ENCODE measurements around the gene BICD1. TPM values are rescaled to one million over a fixed set of nuclear protein-coding genes. Genes with fewer than 3 reads are reported as not detected.
"Not testable (repeated sequence)": the region's sequence is repeated elsewhere in the genome, so short reads cannot be mapped to it uniquely, and the experiment has no call there.

The BICD1 gene
- total and polyA plus RNA-seq, 5 donors from 2014 or later, result 8.0 to 23.6 (median 9.4) TPM

- DNase-seq (peak in 2 of 3 donors; percentile 12 to 63), ATAC-seq (ENCODE audit: low read depth in 2 of 2) (peak; percentile 38 to 67)
- no peaks in the 10 kb centered on the region for H3K4me1 ChIP-seq (ENCODE audit: control insufficient read depth, insufficient read depth, low read length, poor library complexity, severe bottlenecking)
- Mint-ChIP-seq H3K27me3 (no peaks in the 10 kb centered on the region), H3K27ac (peak overlapping the region; percentile 92 to 94 (median 92)), H3K4me3 (peak overlapping the region; percentile 28 to 44 (median 30)), H3K36me3 (peaks cover 5% of the 10 kb centered on the region), H3K4me1 (peaks cover 25 to 33% (median 27%) of the 10 kb centered on the region in 4 donors), H3K9me3 (peaks cover 0 to 1% (median 0%) of the 10 kb centered on the region in 7 donors)
- no peaks in the 10 kb centered on the region for H3K27me3 ChIP-seq (ENCODE audit: control insufficient read depth, insufficient read depth, low read length)
- H3K9me3 ChIP-seq (ENCODE audit: control insufficient read depth in 2 of 2, low read length in 2 of 2), result no peaks in the 10 kb centered on the region
- H3K4me3 ChIP-seq (ENCODE audit: low read depth, low read length), result peak overlapping the region; percentile 21
- peak overlapping the region; percentile 56 for H3K27ac ChIP-seq (ENCODE audit: insufficient read depth, low read length, poor library complexity, severe bottlenecking)
- H3K36me3 ChIP-seq (ENCODE audit: control insufficient read depth, insufficient read depth, low read length), result no peaks in the 10 kb centered on the region
These were observed 166.4 kb downstream of the BICD1 start for GRCh38 chr12:32273063-32273522.

- Histone ChIP-seq H3K36me3 (ENCODE audit: control insufficient read depth, insufficient read depth, low read length) (no peaks in the 10 kb centered on the region), H3K4me3 (ENCODE audit: low read depth, low read length) (peak overlapping the region; percentile 21), H3K4me1 (ENCODE audit: control insufficient read depth, insufficient read depth, low read length, poor library complexity, severe bottlenecking) (no peaks in the 10 kb centered on the region), H3K27ac (ENCODE audit: insufficient read depth, low read length, poor library complexity, severe bottlenecking) (peak overlapping the region; percentile 56), H3K27me3 (ENCODE audit: control insufficient read depth, insufficient read depth, low read length) (no peaks in the 10 kb centered on the region), H3K9me3 (ENCODE audit: control insufficient read depth in 2 of 2, low read length in 2 of 2) (no peaks in the 10 kb centered on the region)
- H3K36me3 Mint-ChIP-seq, result peaks cover 7% of the 10 kb centered on the region
- H3K4me3 Mint-ChIP-seq, result peak overlapping the region in 2 of 4 donors; percentile 32 to 50
- DNase-seq, result peak; percentile 2 to 79 (median 38)
- peak overlapping the region; percentile 92 to 94 (median 92) for H3K27ac Mint-ChIP-seq
- peaks cover 0 to 1% (median 0%) of the 10 kb centered on the region in 7 donors for H3K9me3 Mint-ChIP-seq
- peak; percentile 89 to 92 for ATAC-seq (ENCODE audit: low read depth in 2 of 2)
- H3K4me1 Mint-ChIP-seq, result peaks cover 25 to 36% (median 27%) of the 10 kb centered on the region in 4 donors
- H3K27me3 Mint-ChIP-seq, result no peaks in the 10 kb centered on the region
These were observed 167.1 kb downstream of the BICD1 start for GRCh38 chr12:32273712-32274111.

GRCh38 chr12:32274665-32275064, 168.0 kb downstream of the BICD1 start:
- peaks cover 25 to 36% (median 27%) of the 10 kb centered on the region in 4 donors for H3K4me1 Mint-ChIP-seq
- H3K4me3 Mint-ChIP-seq, result no peak overlapping the region
- H3K36me3 ChIP-seq (ENCODE audit: control insufficient read depth, insufficient read depth, low read length), result no peaks in the 10 kb centered on the region
- H3K4me3 ChIP-seq (ENCODE audit: low read depth, low read length), result no peak overlapping the region
- H3K9me3 Mint-ChIP-seq, result peaks cover 0 to 1% (median 0%) of the 10 kb centered on the region in 7 donors
- no peaks in the 10 kb centered on the region for H3K4me1 ChIP-seq (ENCODE audit: control insufficient read depth, insufficient read depth, low read length, poor library complexity, severe bottlenecking)
- no peak overlapping the region for H3K27ac ChIP-seq (ENCODE audit: insufficient read depth, low read length, poor library complexity, severe bottlenecking)
- no peak for DNase-seq
- H3K27ac Mint-ChIP-seq, result no peak overlapping the region
- no peak for ATAC-seq (ENCODE audit: low read depth in 2 of 2)
- H3K9me3 ChIP-seq (ENCODE audit: control insufficient read depth in 2 of 2, low read length in 2 of 2), result no peaks in the 10 kb centered on the region
- peaks cover 7% of the 10 kb centered on the region for H3K36me3 Mint-ChIP-seq
- H3K27me3 Mint-ChIP-seq, result no peaks in the 10 kb centered on the region
- no peaks in the 10 kb centered on the region for H3K27me3 ChIP-seq (ENCODE audit: control insufficient read depth, insufficient read depth, low read length)

- Mint-ChIP-seq H3K4me3 (peak overlapping the region in 1 of 4 donors; percentile 27), H3K4me1 (peaks cover 26 to 36% (median 28%) of the 10 kb centered on the region in 4 donors)
- not testable (repeated sequence) for H3K36me3 ChIP-seq (ENCODE audit: control insufficient read depth, insufficient read depth, low read length); H3K27me3 Mint-ChIP-seq; DNase-seq; H3K36me3 Mint-ChIP-seq; H3K27ac ChIP-seq (ENCODE audit: insufficient read depth, low read length, poor library complexity, severe bottlenecking); H3K9me3 ChIP-seq (ENCODE audit: control insufficient read depth in 2 of 2, low read length in 2 of 2); H3K4me3 ChIP-seq (ENCODE audit: low read depth, low read length); ATAC-seq (ENCODE audit: low read depth in 2 of 2); H3K27me3 ChIP-seq (ENCODE audit: control insufficient read depth, insufficient read depth, low read length); H3K4me1 ChIP-seq (ENCODE audit: control insufficient read depth, insufficient read depth, low read length, poor library complexity, severe bottlenecking); H3K27ac Mint-ChIP-seq; H3K9me3 Mint-ChIP-seq
These were observed 168.9 kb downstream of the BICD1 start for GRCh38 chr12:32275520-32275919.

- peaks cover 0 to 1% (median 0%) of the 10 kb centered on the region in 7 donors for H3K9me3 Mint-ChIP-seq
- H3K27ac Mint-ChIP-seq, result no peak overlapping the region
- H3K36me3 Mint-ChIP-seq, result peaks cover 11% of the 10 kb centered on the region
- H3K4me1 ChIP-seq (ENCODE audit: control insufficient read depth, insufficient read depth, low read length, poor library complexity, severe bottlenecking), result no peaks in the 10 kb centered on the region
- no peak overlapping the region for H3K4me3 ChIP-seq (ENCODE audit: low read depth, low read length)
- no peak overlapping the region for H3K27ac ChIP-seq (ENCODE audit: insufficient read depth, low read length, poor library complexity, severe bottlenecking)
- no peak for DNase-seq
- no peaks in the 10 kb centered on the region for H3K9me3 ChIP-seq (ENCODE audit: control insufficient read depth in 2 of 2, low read length in 2 of 2)
- H3K36me3 ChIP-seq (ENCODE audit: control insufficient read depth, insufficient read depth, low read length), result no peaks in the 10 kb centered on the region
- H3K4me3 Mint-ChIP-seq, result no peak overlapping the region
- H3K27me3 Mint-ChIP-seq, result no peaks in the 10 kb centered on the region
- no peaks in the 10 kb centered on the region for H3K27me3 ChIP-seq (ENCODE audit: control insufficient read depth, insufficient read depth, low read length)
- peaks cover 14 to 26% (median 14%) of the 10 kb centered on the region in 4 donors for H3K4me1 Mint-ChIP-seq
- ATAC-seq (ENCODE audit: low read depth in 2 of 2), result no peak
These were observed 171.1 kb downstream of the BICD1 start for GRCh38 chr12:32277774-32278173.

- Mint-ChIP-seq H3K4me1 (peaks cover 0 to 6% (median 1%) of the 10 kb centered on the region in 4 donors), H3K27me3 (no peaks in the 10 kb centered on the region), H3K27ac (no peak overlapping the region), H3K9me3 (no peaks in the 10 kb centered on the region), H3K4me3 (no peak overlapping the region), H3K36me3 (peaks cover 11% of the 10 kb centered on the region)
- ATAC-seq (ENCODE audit: low read depth in 2 of 2) (no peak), DNase-seq (no peak)
- no peak overlapping the region for H3K27ac ChIP-seq (ENCODE audit: insufficient read depth, low read length, poor library complexity, severe bottlenecking)
- H3K36me3 ChIP-seq (ENCODE audit: control insufficient read depth, insufficient read depth, low read length), result no peaks in the 10 kb centered on the region
- H3K27me3 ChIP-seq (ENCODE audit: control insufficient read depth, insufficient read depth, low read length), result no peaks in the 10 kb centered on the region
- no peaks in the 10 kb centered on the region for H3K9me3 ChIP-seq (ENCODE audit: control insufficient read depth in 2 of 2, low read length in 2 of 2)
- no peak overlapping the region for H3K4me3 ChIP-seq (ENCODE audit: low read depth, low read length)
- H3K4me1 ChIP-seq (ENCODE audit: control insufficient read depth, insufficient read depth, low read length, poor library complexity, severe bottlenecking), result no peaks in the 10 kb centered on the region
These were observed 174.5 kb downstream of the BICD1 start for GRCh38 chr12:32281098-32281497.

GRCh38 chr12:32284561-32284960, 177.9 kb downstream of the BICD1 start:
- no peak for ATAC-seq (ENCODE audit: low read depth in 2 of 2)
- Mint-ChIP-seq H3K36me3 (peaks cover 7% of the 10 kb centered on the region), H3K4me3 (no peak overlapping the region), H3K4me1 (peaks cover 0 to 5% (median 2%) of the 10 kb centered on the region in 4 donors), H3K9me3 (no peaks in the 10 kb centered on the region), H3K27ac (no peak overlapping the region), H3K27me3 (no peaks in the 10 kb centered on the region)
- Histone ChIP-seq H3K27me3 (ENCODE audit: control insufficient read depth, insufficient read depth, low read length) (no peaks in the 10 kb centered on the region), H3K9me3 (ENCODE audit: control insufficient read depth in 2 of 2, low read length in 2 of 2) (no peaks in the 10 kb centered on the region), H3K36me3 (ENCODE audit: control insufficient read depth, insufficient read depth, low read length) (no peaks in the 10 kb centered on the region), H3K4me3 (ENCODE audit: low read depth, low read length) (no peak overlapping the region), H3K27ac (ENCODE audit: insufficient read depth, low read length, poor library complexity, severe bottlenecking) (no peak overlapping the region), H3K4me1 (ENCODE audit: control insufficient read depth, insufficient read depth, low read length, poor library complexity, severe bottlenecking) (no peaks in the 10 kb centered on the region)
- DNase-seq, result no peak

- H3K36me3 ChIP-seq (ENCODE audit: control insufficient read depth, insufficient read depth, low read length), result no peaks in the 10 kb centered on the region
- peaks cover 7% of the 10 kb centered on the region for H3K36me3 Mint-ChIP-seq
These were observed 178.4 kb downstream of the BICD1 start for GRCh38 chr12:32285021-32285420.

More at GRCh38 chr12:32285021-32285420, 178.4 kb downstream of the BICD1 start:
- Histone ChIP-seq H3K27me3 (ENCODE audit: control insufficient read depth, insufficient read depth, low read length) (no peaks in the 10 kb centered on the region), H3K9me3 (ENCODE audit: control insufficient read depth in 2 of 2, low read length in 2 of 2) (no peaks in the 10 kb centered on the region), H3K27ac (ENCODE audit: insufficient read depth, low read length, poor library complexity, severe bottlenecking) (no peak overlapping the region), H3K4me1 (ENCODE audit: control insufficient read depth, insufficient read depth, low read length, poor library complexity, severe bottlenecking) (no peaks in the 10 kb centered on the region), H3K4me3 (ENCODE audit: low read depth, low read length) (no peak overlapping the region)
- no peaks in the 10 kb centered on the region for H3K27me3 Mint-ChIP-seq
- ATAC-seq (ENCODE audit: low read depth in 2 of 2) (no peak), DNase-seq (no peak)
- H3K4me1 Mint-ChIP-seq, result peaks cover 0 to 5% (median 2%) of the 10 kb centered on the region in 4 donors
- no peak overlapping the region for H3K27ac Mint-ChIP-seq
- no peaks in the 10 kb centered on the region for H3K9me3 Mint-ChIP-seq
- H3K4me3 Mint-ChIP-seq, result peak overlapping the region in 1 of 4 donors; percentile 8
